ENCODE measurements around the gene COX17. TPM values are rescaled to one million over a fixed set of nuclear protein-coding genes. Genes with fewer than 3 reads are reported as not detected.
A peak's percentile ranks its signal among the peaks of the same experiment; 100 is the strongest.

Gene COX17
- total and polyA plus RNA-seq, 9 donors: 12.4 to 42.2 (median 26.3) TPM

DNA sequence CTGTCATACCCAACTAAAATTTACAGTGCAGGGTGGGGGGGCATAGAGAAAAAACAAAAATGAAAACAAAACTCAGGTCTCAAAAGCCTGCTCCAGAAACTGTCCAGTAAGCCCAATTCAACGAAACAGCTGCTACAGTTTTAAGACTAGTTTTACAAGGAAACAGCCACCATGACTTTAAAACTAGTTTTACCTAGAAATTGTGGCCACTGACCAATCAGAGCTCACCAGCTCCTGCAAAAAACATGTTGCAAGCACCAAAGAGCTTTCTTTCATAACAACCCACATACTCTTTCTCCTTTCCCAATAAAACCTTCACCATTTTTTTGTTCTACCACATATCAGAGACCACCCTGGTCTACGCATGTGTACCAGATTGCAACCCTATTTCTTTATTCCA lies 18.3 kb upstream of the COX17 start:
- no peaks in the 10 kb centered on the region for H3K36me3 ChIP-seq
- H3K4me1 ChIP-seq (ENCODE audit: insufficient read depth): no peaks in the 10 kb centered on the region
- no peak overlapping the region for H3K27ac ChIP-seq
- H3K4me3 ChIP-seq: no peak overlapping the region
- intact Hi-C loops (cut with DNase I): no loop called here
- no peak for DNase-seq
- H3K9me3 ChIP-seq: no peaks in the 10 kb centered on the region
- no peak for TF ChIP-seq POLR2A (IDR thresholded peaks at IDR 0.05)
- TF ChIP-seq EP300 (IDR thresholded peaks at IDR 0.05): no peak
- no peak for TF ChIP-seq CTCF (IDR thresholded peaks at IDR 0.05)
- WGBS, 3 donors: 93 to 97% (median 94%) methylated on average over 2 of the region's 2 CpGs
- no peaks in the 10 kb centered on the region for H3K27me3 ChIP-seq

- Histone ChIP-seq H3K27me3 (no peaks in the 10 kb centered on the region), H3K27ac (no peak overlapping the region), H3K4me1 (ENCODE audit: insufficient read depth) (no peaks in the 10 kb centered on the region), H3K36me3 (no peaks in the 10 kb centered on the region), H3K9me3 (no peaks in the 10 kb centered on the region), H3K4me3 (no peak overlapping the region)
- 43 to 50% (median 43%) methylated on average over 4 of the region's 4 CpGs for WGBS, 3 donors
- intact Hi-C loops (cut with DNase I): no loop called here
- no peak for DNase-seq
- TF ChIP-seq EP300 (IDR thresholded peaks at IDR 0.05) (no peak), CTCF (IDR thresholded peaks at IDR 0.05) (peak in 1 of 3 donors; percentile 21), POLR2A (IDR thresholded peaks at IDR 0.05) (no peak)
These were observed 12.9 kb upstream of the COX17 start for GRCh38 chr3:119690043-119690656.

- no peak overlapping the region for H3K27ac ChIP-seq
- intact Hi-C loops (cut with DNase I): no loop called here
- no peaks in the 10 kb centered on the region for H3K9me3 ChIP-seq
- no peaks in the 10 kb centered on the region for H3K4me1 ChIP-seq (ENCODE audit: insufficient read depth)
- no peak for DNase-seq
- no peaks in the 10 kb centered on the region for H3K36me3 ChIP-seq
- TF ChIP-seq EP300 (IDR thresholded peaks at IDR 0.05) (no peak), POLR2A (IDR thresholded peaks at IDR 0.05) (no peak), CTCF (IDR thresholded peaks at IDR 0.05) (no peak)
- no peak overlapping the region for H3K4me3 ChIP-seq
- 21 to 26% (median 21%) methylated on average over 1 of the region's 1 CpG for WGBS, 3 donors
- H3K27me3 ChIP-seq: no peaks in the 10 kb centered on the region
These were observed 6.2 kb upstream of the COX17 start for GRCh38 chr3:119683421-119683820.

DNA sequence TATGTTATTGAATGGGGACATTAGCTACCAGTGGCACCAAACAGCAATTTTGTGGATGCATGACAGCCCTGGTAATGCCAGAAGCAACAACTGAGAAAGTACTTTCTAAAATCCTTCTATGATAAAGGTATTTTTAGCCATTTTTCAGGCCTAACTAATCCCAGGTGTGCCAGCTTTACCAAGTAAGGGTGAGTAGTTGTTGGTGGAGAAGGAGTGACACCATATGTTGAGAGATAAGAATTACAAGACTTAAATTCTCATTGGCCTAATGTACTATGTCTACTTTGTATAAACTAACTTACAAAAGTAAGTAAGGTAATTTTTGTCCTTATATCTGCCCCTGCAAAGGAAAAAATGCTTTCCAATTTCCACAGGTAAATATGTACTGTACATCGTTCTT lies 4.1 kb upstream of the COX17 start:
- no peak for DNase-seq
- Histone ChIP-seq H3K27me3 (no peaks in the 10 kb centered on the region), H3K4me1 (ENCODE audit: insufficient read depth) (no peaks in the 10 kb centered on the region), H3K27ac (no peak overlapping the region), H3K36me3 (no peaks in the 10 kb centered on the region), H3K9me3 (no peaks in the 10 kb centered on the region), H3K4me3 (no peak overlapping the region)
- TF ChIP-seq POLR2A (IDR thresholded peaks at IDR 0.05) (no peak), CTCF (IDR thresholded peaks at IDR 0.05) (no peak), EP300 (IDR thresholded peaks at IDR 0.05) (no peak)
- WGBS, 3 donors: 49 to 63% (median 54%) methylated on average over 1 of the region's 1 CpG
- intact Hi-C loops (cut with DNase I): no loop called here
